ENCODE data around the gene B4GALNT3. TPM values are rescaled to one million over a fixed set of nuclear protein-coding genes. Genes with fewer than 3 reads are reported as not detected.
A peak's percentile ranks its signal among the peaks of the same experiment; 100 is the strongest.

B4GALNT3 gene
- total RNA-seq, 2 experiments from 2014 or later: 10.9 to 11.1 TPM

GRCh38 chr12:608413-608812 is 148.7 kb downstream of the B4GALNT3 start:
- peaks cover 2% of the 10 kb centered on the region for H3K27me3 Mint-ChIP-seq (ENCODE audit: low read depth)
- ATAC-seq: no peak
- H3K36me3 Mint-ChIP-seq (ENCODE audit: low read depth): no peaks in the 10 kb centered on the region
- peaks cover 47% of the 10 kb centered on the region for H3K4me1 Mint-ChIP-seq (ENCODE audit: low read depth)
- H3K9me3 Mint-ChIP-seq (ENCODE audit: insufficient read depth): no peaks in the 10 kb centered on the region
- CTCF ChIA-PET: interaction anchor here (1.0 to 5.6 kb wide), 5 partner anchors 12 to 210 kb away, joined by 3 to 55 read pairs (median 3); partner anchors contain the start of gene WNK1
- POLR2A ChIA-PET: no interaction called here
- no peak overlapping the region for H3K4me3 Mint-ChIP-seq
- DNase-seq: no peak
- no peak overlapping the region for H3K27ac Mint-ChIP-seq

- ATAC-seq: no peak
- Mint-ChIP-seq H3K27me3 (ENCODE audit: low read depth) (peaks cover 2% of the 10 kb centered on the region), H3K4me1 (ENCODE audit: low read depth) (peaks cover 47% of the 10 kb centered on the region), H3K9me3 (ENCODE audit: insufficient read depth) (no peaks in the 10 kb centered on the region), H3K4me3 (no peak overlapping the region), H3K27ac (peak overlapping the region; percentile 34), H3K36me3 (ENCODE audit: low read depth) (no peaks in the 10 kb centered on the region)
- ChIA-PET CTCF (interaction anchor here (1.0 to 5.6 kb wide), 5 partner anchors 11 to 210 kb away, joined by 3 to 55 read pairs (median 3); partner anchors contain the start of gene WNK1), POLR2A (interaction anchor here (1.6 kb wide), 1 partner anchor 142 kb away, joined by 6 read pairs; no protein-coding TSS in a partner anchor)
- no peak for DNase-seq
Observed at GRCh38 chr12:608921-609320, 149.2 kb downstream of the B4GALNT3 start.

- DNase-seq (no peak), ATAC-seq (no peak)
- Mint-ChIP-seq H3K27ac (no peak overlapping the region), H3K36me3 (ENCODE audit: low read depth) (no peaks in the 10 kb centered on the region), H3K27me3 (ENCODE audit: low read depth) (no peaks in the 10 kb centered on the region), H3K4me3 (no peak overlapping the region), H3K9me3 (ENCODE audit: insufficient read depth) (no peaks in the 10 kb centered on the region), H3K4me1 (ENCODE audit: low read depth) (peaks cover 68% of the 10 kb centered on the region)
- ChIA-PET POLR2A (no interaction called here), CTCF (interaction anchor here (0.9 to 5.6 kb wide), 4 partner anchors 21 to 200 kb away, joined by 3 to 55 read pairs (median 4); partner anchors contain the start of gene WNK1)
Observed at GRCh38 chr12:611721-612120, 152.0 kb downstream of the B4GALNT3 start.

- Mint-ChIP-seq H3K27me3 (ENCODE audit: low read depth) (no peaks in the 10 kb centered on the region), H3K4me3 (no peak overlapping the region), H3K9me3 (ENCODE audit: insufficient read depth) (no peaks in the 10 kb centered on the region), H3K27ac (no peak overlapping the region), H3K36me3 (ENCODE audit: low read depth) (no peaks in the 10 kb centered on the region), H3K4me1 (ENCODE audit: low read depth) (peaks cover 67% of the 10 kb centered on the region)
- DNase-seq: no peak
- ATAC-seq: no peak
- CTCF ChIA-PET: interaction anchor here (0.9 to 5.6 kb wide), 4 partner anchors 20 to 199 kb away, joined by 3 to 55 read pairs (median 4); partner anchors contain the start of gene WNK1
- POLR2A ChIA-PET: no interaction called here
Observed at GRCh38 chr12:612293-612692, 152.6 kb downstream of the B4GALNT3 start.

GRCh38 chr12:612886-613285 is 153.1 kb downstream of the B4GALNT3 start:
- ATAC-seq: no peak
- no peak for DNase-seq
- Mint-ChIP-seq H3K4me1 (ENCODE audit: low read depth) (peaks cover 67% of the 10 kb centered on the region), H3K36me3 (ENCODE audit: low read depth) (no peaks in the 10 kb centered on the region), H3K27ac (no peak overlapping the region), H3K27me3 (ENCODE audit: low read depth) (no peaks in the 10 kb centered on the region), H3K4me3 (no peak overlapping the region), H3K9me3 (ENCODE audit: insufficient read depth) (no peaks in the 10 kb centered on the region)
- POLR2A ChIA-PET: no interaction called here
- CTCF ChIA-PET: interaction anchor here (1.3 to 1.9 kb wide), 2 partner anchors 73 to 116 kb away, joined by 3 to 6 read pairs; no protein-coding TSS in a partner anchor

Other genes with a start within 250 kb of the B4GALNT3 start
- gene SLC6A12, start 245.8 kb upstream of the B4GALNT3 start, total RNA-seq: not detected
- under 1 TPM in 1 of 2 experiments, not detected in 1; 0.26 TPM for gene SLC6A13, start 197.1 kb upstream of the B4GALNT3 start, total RNA-seq
- 10 to 100 TPM; 81.5 to 87.7 TPM for gene KDM5A, start 70.6 kb upstream of the B4GALNT3 start, total RNA-seq
- gene CCDC77, start 58.3 kb upstream of the B4GALNT3 start, total RNA-seq: 10 to 100 TPM; 16.8 to 18.9 TPM
- 10 to 100 TPM in 1 of 2 experiments, 1 to 10 TPM in 1; 8.0 to 10.6 TPM for gene NINJ2, start 203.5 kb downstream of the B4GALNT3 start, total RNA-seq